ENCODE results near the gene VOPP1. TPM values are rescaled to one million over a fixed set of nuclear protein-coding genes. Genes with fewer than 3 reads are reported as not detected.

Gene VOPP1
- polyA plus RNA-seq, 3 donors = 54.7 to 64.0 (median 56.9) TPM

DNA sequence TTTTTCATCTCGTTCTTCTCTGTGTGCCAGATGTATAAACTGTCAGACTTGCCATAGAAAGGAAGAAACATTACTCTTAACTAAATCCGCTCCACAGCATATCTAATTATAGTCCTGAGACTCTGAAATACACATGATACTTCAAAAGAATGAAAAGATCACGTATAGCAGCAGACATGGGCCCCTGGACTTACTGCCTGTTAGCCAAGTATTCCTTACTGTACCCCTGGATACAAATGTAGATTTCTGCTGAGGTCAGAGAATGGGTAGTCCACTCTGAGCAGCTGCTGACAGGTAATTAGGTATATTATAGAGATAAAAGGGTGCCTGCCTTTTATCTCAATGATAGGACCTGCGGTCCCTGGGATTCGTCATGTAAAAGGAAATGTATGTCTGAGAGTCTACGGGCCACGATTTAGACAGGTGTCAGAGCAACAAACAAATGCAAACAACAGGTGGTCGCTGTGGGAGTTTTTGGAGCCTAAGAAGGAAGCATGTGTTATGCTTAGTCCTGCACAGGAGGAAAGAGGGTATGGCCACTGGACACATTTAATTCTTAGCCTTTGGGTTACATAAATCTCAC is 69.4 kb downstream of the VOPP1 start:
- no peak for DNase-seq (ENCODE audit: extremely low read depth in 1 of 11, low read depth in 9 of 11, low spot score in 4 of 11)

DNA sequence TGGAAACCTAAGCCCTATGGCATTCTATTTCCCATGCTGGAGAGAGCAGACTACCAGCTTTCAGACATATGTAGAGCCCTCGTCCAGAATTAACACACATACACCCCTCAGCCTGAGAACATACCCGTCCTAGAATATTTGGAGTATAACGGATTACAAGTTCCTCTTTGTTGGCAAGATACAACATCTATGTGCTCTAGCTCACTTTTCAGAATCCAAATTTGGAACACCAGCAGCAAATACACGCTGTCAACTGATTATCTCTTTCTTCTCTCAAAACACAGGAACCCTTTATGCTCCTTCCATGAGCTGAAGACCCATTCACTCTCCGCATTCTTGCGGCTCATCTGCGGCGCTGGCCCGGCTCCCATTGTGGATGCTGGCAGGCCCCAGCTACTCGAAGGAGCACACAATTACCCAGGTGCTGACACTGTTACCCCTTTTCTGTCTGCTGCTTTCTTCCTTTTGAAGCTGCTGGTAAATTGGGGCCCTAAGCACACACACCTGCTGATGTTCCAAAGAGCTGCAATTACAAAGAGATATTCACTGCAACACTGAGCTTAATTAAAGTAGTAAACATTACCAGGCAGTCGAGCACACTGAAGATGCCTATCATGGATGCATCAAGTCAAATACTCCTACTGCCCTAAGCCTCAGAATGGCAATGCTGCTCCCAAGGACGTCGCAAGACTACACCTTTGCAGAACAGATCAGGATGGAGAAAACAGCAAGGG is 70.0 kb downstream of the VOPP1 start:
- no peak for DNase-seq (ENCODE audit: extremely low read depth in 1 of 11, low read depth in 9 of 11, low spot score in 4 of 11)

DNA sequence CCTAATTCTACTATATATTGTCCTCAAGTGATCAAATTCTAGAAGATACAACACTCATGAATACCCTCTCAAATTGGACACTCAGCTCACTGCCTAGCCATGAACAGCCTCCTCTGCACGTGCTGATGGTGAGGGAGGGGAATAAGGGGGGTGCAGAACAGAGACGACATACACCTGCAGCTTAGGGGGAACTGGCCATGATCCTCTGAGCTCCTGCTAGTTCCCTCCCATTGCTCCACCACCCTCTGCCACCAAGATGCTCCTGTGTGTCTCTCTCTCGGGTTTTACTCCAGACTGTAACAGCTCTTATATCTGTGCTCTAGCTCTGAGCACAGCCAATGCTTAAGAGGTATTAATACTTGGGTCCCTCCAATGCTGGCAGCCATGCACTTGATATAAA is 70.7 kb downstream of the VOPP1 start:
- DNase-seq (ENCODE audit: extremely low read depth in 1 of 11, low read depth in 9 of 11, low spot score in 4 of 11) = no peak

- no peak for DNase-seq (ENCODE audit: extremely low read depth in 1 of 11, low read depth in 9 of 11, low spot score in 4 of 11)
Observed at GRCh38 chr7:55500117-55500756, 72.1 kb downstream of the VOPP1 start.

DNA sequence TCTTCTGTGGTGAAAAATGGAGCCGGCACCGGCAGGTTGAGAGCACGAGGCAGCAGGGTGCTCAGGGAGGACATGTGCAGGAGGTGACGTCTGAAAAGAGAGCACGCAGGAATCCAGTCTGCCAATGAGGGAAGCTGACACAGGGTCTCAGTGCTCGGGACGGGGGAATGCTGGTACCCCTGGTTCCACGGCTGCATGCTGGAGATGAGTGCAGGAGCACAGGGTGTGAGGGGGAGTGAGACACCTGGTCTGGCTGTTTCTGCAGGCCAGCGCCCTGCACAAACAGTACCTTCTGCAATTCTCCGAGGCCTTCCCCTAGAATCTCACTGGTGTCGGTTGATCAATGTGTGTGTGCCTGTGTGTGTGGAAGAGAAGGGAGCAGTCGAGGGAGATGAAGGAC is 72.7 kb downstream of the VOPP1 start:
- DNase-seq (ENCODE audit: extremely low read depth in 1 of 11, low read depth in 9 of 11, low spot score in 4 of 11) = no peak

DNA sequence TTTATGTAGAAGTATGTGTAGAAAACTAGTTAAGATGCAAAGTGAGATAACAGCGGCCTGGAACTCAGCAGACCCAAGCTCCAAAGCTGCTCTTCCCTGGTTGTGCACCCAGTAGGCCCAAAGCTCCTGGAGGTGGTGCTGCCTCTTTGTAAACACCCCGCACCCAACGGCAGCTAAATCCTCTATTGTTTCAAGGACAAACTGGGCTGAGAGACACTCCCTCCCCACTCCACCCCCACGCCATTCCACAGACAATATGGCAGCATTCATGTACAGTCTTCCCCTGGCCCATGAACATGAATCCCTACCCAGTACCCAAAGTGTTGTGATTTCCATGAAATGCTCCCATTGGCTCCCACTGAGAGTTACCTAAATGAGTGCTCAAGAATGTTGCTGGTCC is 73.5 kb downstream of the VOPP1 start:
- no peak for DNase-seq (ENCODE audit: extremely low read depth in 1 of 11, low read depth in 9 of 11, low spot score in 4 of 11)

GRCh38 chr7:55498142-55498541 is 74.2 kb downstream of the VOPP1 start:
- no peak for DNase-seq (ENCODE audit: extremely low read depth in 1 of 11, low read depth in 9 of 11, low spot score in 4 of 11)

DNA sequence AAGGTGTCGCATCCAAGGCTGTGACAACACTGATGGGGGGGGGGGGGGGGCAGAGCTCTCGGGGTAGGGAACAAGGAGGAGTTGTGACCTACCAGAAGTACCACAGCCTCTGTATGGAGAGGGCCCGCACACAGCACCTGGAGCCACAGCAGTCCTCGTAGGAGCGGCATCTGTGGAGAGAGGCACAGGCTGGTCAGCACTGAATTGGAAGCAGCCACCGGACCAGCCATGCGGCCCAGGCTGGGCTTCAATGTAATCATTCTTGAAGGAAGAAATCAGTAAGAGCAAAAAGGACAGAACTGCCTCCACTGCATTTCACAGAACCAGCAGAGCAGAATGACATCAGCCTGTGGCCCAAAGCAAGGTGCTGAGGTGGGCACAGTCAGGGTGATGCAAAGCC is 74.8 kb downstream of the VOPP1 start:
- no peak for DNase-seq (ENCODE audit: extremely low read depth in 1 of 11, low read depth in 9 of 11, low spot score in 4 of 11)

DNA sequence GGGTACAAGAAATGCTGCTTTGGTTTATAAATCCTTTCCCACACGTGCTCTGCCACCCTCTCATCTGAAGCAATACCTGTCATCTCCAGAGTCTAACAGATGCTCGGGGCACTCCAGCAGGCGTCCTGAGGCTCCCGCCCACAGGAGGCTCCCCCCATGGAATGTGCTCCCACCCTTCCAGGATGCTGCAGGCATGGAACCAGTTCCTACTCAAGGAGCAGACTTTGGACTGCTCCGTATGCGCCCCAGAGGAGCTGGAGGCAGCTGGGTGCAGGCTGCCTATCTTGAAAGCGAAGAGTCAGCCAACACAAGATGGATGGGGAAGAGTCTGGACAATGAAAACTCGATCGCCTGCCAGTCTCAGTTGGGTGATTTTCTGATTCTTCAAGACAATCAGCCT is 75.4 kb downstream of the VOPP1 start:
- no peak for DNase-seq (ENCODE audit: extremely low read depth in 1 of 11, low read depth in 9 of 11, low spot score in 4 of 11)

DNA sequence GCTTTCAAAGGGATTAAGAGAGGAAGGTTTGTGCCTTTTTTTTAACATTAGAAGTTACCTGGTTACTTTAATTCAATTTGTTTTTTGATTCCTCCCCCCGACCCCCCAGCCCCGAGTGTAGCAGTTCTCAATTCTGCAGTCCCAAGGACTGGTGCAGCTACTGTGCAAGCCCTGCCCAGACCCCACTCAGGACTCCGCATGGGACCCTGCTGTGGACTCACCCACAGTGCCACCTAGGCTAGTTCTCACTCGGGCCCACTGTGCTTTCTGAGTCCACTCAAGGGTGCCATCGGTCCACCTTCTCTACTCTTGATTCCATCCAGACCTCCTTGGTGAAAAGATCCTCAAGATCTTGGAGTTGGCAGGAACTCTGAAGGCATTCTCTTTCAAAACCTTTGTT is 77.4 kb downstream of the VOPP1 start:
- DNase-seq (ENCODE audit: extremely low read depth in 1 of 11, low read depth in 9 of 11, low spot score in 4 of 11) = no peak

- DNase-seq (ENCODE audit: extremely low read depth in 1 of 11, low read depth in 9 of 11, low spot score in 4 of 11) = no peak
Observed at GRCh38 chr7:55493408-55493807, 78.9 kb downstream of the VOPP1 start.

DNA sequence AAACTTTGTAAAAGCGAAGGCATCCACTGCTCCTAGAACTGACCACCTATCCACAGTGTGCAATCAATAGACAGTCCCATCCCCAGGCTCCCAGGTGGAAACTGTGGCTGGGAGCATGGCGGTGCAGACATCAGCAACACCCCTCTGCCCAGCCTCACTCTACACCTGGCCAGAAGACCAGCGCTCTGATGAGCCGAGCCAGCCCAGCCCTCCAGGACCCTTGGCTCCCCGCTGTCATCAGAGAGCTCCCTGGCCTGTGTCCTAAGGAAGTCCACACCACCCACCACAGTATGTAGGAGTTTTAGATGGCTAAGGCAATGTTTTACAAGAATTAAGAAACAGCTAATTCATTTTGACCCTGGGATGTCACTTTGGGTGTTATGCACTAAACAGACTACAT is 81.0 kb downstream of the VOPP1 start:
- DNase-seq (ENCODE audit: extremely low read depth in 1 of 11, low read depth in 9 of 11, low spot score in 4 of 11) = no peak

DNA sequence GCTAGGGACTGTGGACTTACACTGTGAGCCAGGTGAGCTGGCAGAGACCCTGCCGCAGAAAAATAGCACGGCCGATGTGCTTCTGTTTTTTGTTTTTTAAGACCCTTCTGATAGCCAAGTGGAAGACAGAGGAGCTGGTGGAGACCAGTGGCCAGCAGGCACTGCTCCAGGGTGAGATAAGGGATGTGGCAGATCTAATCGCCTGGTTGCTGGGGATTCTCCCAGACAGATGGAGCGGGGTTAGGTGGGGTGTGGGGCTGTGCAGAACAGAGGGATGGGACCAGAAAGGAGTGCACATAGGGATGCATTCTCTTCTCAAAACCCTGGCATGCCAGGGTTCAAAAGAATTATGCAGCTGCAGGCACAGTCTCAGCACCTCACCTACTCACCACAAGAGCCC is 82.2 kb downstream of the VOPP1 start:
- DNase-seq (ENCODE audit: extremely low read depth in 1 of 11, low read depth in 9 of 11, low spot score in 4 of 11) = no peak

DNA sequence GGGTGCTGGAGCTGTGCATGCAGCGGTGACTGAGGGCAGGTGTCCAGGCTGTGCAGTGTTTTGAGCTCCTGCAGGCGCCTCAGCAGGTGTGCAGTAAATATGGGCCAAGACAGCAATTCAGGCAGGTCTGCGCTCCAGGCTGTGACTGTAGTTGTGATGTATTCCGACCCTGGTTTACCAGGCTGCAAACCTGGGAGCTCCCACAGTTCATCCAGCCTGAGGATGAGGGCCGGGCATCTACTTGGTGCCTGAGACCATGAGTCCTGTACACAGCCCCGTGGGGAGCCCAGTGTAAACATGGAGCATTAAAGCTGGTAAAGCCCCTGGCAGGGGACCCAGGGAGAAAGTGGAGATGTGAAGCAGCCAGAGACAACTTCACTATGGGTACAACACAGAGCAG is 82.8 kb downstream of the VOPP1 start:
- no peak for DNase-seq (ENCODE audit: extremely low read depth in 1 of 11, low read depth in 9 of 11, low spot score in 4 of 11)

- no peak for DNase-seq (ENCODE audit: extremely low read depth in 1 of 11, low read depth in 9 of 11, low spot score in 4 of 11)
Observed at GRCh38 chr7:55488804-55489340, 83.4 kb downstream of the VOPP1 start.

- no peak for DNase-seq (ENCODE audit: extremely low read depth in 1 of 11, low read depth in 9 of 11, low spot score in 4 of 11)
Observed at GRCh38 chr7:55488216-55488615, 84.1 kb downstream of the VOPP1 start.

DNA sequence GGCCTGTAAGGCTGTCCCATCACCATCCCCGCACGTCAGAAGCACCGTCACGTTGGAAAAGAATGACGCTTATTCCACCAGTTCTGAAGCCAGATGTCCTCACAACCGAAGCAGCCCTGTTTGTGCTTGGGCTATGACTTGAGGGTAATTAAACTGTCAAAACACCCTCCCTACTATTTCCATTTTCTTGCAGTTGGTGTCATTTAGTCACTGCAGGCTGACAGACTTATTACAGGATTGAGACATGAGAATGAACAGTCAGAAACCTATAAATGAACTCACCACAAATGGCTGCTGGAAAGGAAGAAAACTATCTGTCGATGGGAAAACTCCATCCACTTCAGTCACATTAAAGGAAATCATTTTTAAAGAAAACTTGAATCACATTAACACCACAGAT is 85.3 kb downstream of the VOPP1 start:
- peak in 2 of 11 donors; percentile 20 to 22 for DNase-seq (ENCODE audit: extremely low read depth in 1 of 11, low read depth in 9 of 11, low spot score in 4 of 11)

DNA sequence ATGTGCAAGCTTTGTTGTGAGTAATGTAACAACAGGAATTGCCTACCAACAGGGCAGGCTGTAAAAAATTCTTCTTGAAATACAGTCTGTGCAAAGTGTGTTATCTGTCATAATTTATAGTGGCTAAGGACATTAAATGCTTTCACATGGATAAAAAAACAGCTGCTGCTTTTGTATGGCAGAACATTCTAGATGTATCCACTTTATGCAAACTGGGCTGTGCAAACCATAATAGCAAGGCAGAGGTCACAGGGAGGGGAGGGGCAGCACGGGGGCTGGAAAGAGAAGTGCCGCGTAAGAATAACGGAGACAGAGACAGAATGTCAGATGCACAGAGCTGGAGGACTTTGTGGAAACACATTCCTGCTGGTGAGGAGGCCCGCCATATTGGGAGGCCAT is 86.1 kb downstream of the VOPP1 start:
- DNase-seq (ENCODE audit: extremely low read depth in 1 of 11, low read depth in 9 of 11, low spot score in 4 of 11) = peak in 9 of 11 donors; percentile 29 to 71 (median 59)

DNA sequence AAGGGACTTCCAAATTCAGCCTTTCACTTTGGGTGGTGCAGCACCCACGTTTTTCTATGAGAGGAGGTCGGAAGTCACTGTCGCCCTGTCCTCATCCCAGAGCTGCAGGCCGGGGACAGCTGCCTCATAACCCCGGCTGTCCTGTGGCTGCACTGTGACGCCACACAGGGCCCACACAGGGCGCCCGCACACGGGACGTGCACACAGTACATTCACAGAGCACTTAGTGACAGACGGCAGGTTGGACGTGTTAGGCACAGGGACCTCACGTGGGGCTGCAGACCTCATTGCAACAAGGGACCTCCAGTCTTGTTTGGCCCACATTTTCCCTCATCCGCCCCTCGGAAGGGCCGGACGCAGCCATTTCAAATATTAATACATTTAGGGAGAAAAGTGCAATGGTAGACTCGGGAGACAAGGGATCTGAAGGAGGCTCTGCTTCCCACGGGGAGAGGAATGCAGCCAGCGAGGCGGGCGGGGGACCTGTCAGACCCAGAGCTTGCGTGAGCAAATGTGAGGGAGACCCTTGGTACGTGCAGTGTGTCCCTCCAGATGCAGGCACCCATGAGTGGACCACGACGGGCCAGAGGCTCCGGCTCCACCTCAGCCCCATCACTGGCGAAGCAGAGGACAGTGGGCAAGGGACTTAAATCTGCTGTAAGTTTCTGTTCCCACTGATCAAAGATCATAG is 86.7 kb downstream of the VOPP1 start:
- no peak for DNase-seq (ENCODE audit: extremely low read depth in 1 of 11, low read depth in 9 of 11, low spot score in 4 of 11)

GRCh38 chr7:55484834-55485233 is 87.5 kb downstream of the VOPP1 start:
- DNase-seq (ENCODE audit: extremely low read depth in 1 of 11, low read depth in 9 of 11, low spot score in 4 of 11) = no peak
